ENCODE results near the gene NPM3. TPM values are rescaled to one million over a fixed set of nuclear protein-coding genes. Genes with fewer than 3 reads are reported as not detected.

The NPM3 gene
- total RNA-seq, 1 experiment from 2014 or later = 260 TPM

GRCh38 chr10:101758858-101759257, 24.4 kb downstream of the NPM3 start:
- Mint-ChIP-seq H3K4me3 (no peak overlapping the region), H3K27me3 (ENCODE audit: low read depth) (peaks cover 11% of the 10 kb centered on the region), H3K9me3 (no peaks in the 10 kb centered on the region), H3K27ac (no peak overlapping the region), H3K4me1 (peaks cover 19% of the 10 kb centered on the region), H3K36me3 (no peaks in the 10 kb centered on the region)
- ChIA-PET CTCF (interaction anchor here (0.8 to 5.6 kb wide), 10 partner anchors 9 to 545 kb away, joined by 3 to 56 read pairs (median 5); partner anchors contain the start of genes FGF8 and NPM3), POLR2A (interaction anchor here (0.8 to 2.2 kb wide), 2 partner anchors 14 to 65 kb away, joined by 3 to 8 read pairs; no protein-coding TSS in a partner anchor)
- no peak for TF ChIP-seq NR2C2 (CRISPR knock-in tag; IDR thresholded peaks at IDR 0.05)
- TF ChIP-seq ZMAT4 (CRISPR knock-in tag; IDR thresholded peaks at IDR 0.05) = no peak
- no peak for TF ChIP-seq STAT6 (CRISPR knock-in tag; conservative IDR thresholded peaks at IDR 0.05; ENCODE audit: low read depth)
- no peak for TF ChIP-seq ZNF138 (CRISPR knock-in tag; conservative IDR thresholded peaks at IDR 0.05)
- TF ChIP-seq ZNF532 (CRISPR knock-in tag; IDR thresholded peaks at IDR 0.05; ENCODE audit: borderline replicate concordance) = no peak
- TF ChIP-seq IRF1 (CRISPR knock-in tag; IDR thresholded peaks at IDR 0.05) = no peak
- TF ChIP-seq ELF4 (CRISPR knock-in tag; IDR thresholded peaks at IDR 0.05; ENCODE audit: low read depth) = no peak
- TF ChIP-seq USF2 (CRISPR knock-in tag; IDR thresholded peaks at IDR 0.05) = no peak
- no peak for TF ChIP-seq CREB1 (CRISPR knock-in tag; IDR thresholded peaks at IDR 0.05)
- no peak for TF ChIP-seq GABPB1 (CRISPR knock-in tag; IDR thresholded peaks at IDR 0.05)
- no peak for TF ChIP-seq RELA (CRISPR knock-in tag; IDR thresholded peaks at IDR 0.05; ENCODE audit: borderline replicate concordance)
- TF ChIP-seq JUN (CRISPR knock-in tag; IDR thresholded peaks at IDR 0.05) = no peak
- no peak for TF ChIP-seq ZNF396 (CRISPR knock-in tag; IDR thresholded peaks at IDR 0.05; ENCODE audit: borderline replicate concordance)
- DNase-seq (ENCODE audit: low spot score) = no peak
- no peak for ATAC-seq

GRCh38 chr10:101752241-101752640, 31.0 kb downstream of the NPM3 start:
- Mint-ChIP-seq H3K4me3 (no peak overlapping the region), H3K9me3 (no peaks in the 10 kb centered on the region), H3K27ac (no peak overlapping the region), H3K27me3 (ENCODE audit: low read depth) (peaks cover 10% of the 10 kb centered on the region; the same call in 1 of the 2 replicates), H3K4me1 (peaks cover 13% of the 10 kb centered on the region), H3K36me3 (no peaks in the 10 kb centered on the region)
- DNase-seq (ENCODE audit: low spot score) (no peak), ATAC-seq (no peak)
- ChIA-PET CTCF (interaction anchor here (1.1 to 3.6 kb wide), 3 partner anchors 21 to 149 kb away, joined by 3 to 12 read pairs (median 3); no protein-coding TSS in a partner anchor), POLR2A (no interaction called here)
- TF ChIP-seq FOXK1 (CRISPR knock-in tag; IDR thresholded peaks at IDR 0.05) (no peak), NFE2L1 (CRISPR knock-in tag; IDR thresholded peaks at IDR 0.05) (no peak), ZMAT4 (CRISPR knock-in tag; IDR thresholded peaks at IDR 0.05) (no peak), NFATC4 (CRISPR knock-in tag; IDR thresholded peaks at IDR 0.05) (no peak), E2F1 (CRISPR knock-in tag; IDR thresholded peaks at IDR 0.05) (no peak), ZNF423 (CRISPR knock-in tag; IDR thresholded peaks at IDR 0.05) (no peak), NR2C2 (CRISPR knock-in tag; IDR thresholded peaks at IDR 0.05) (no peak), TP53 (CRISPR knock-in tag; IDR thresholded peaks at IDR 0.05) (no peak), JUN (CRISPR knock-in tag; IDR thresholded peaks at IDR 0.05) (no peak), MLX (CRISPR knock-in tag; IDR thresholded peaks at IDR 0.05) (no peak), ZNF317 (CRISPR knock-in tag; IDR thresholded peaks at IDR 0.05; ENCODE audit: borderline replicate concordance, low read depth) (no peak), ZNF416 (CRISPR knock-in tag; IDR thresholded peaks at IDR 0.05) (no peak)
